ENCODE results near the gene DHFR2.

The DHFR2 gene

GRCh38 chr3:94061297-94061696 lies 1.4 kb downstream of the DHFR2 start:
- Histone ChIP-seq H3K4me2 (ENCODE audit: low read length) (no peak overlapping the region), H3K27ac (ENCODE audit: low read depth, low read length) (no peak overlapping the region), H3K79me2 (ENCODE audit: control insufficient read depth, insufficient read depth, low read length, poor library complexity) (peaks cover 4% of the 10 kb centered on the region), H4K12ac (ENCODE audit: low read depth, low read length) (no peak overlapping the region), H3K4ac (ENCODE audit: low read depth, low read length) (no peak overlapping the region), H3K23ac (ENCODE audit: low read length) (no peak overlapping the region), H3K79me1 (ENCODE audit: low read length) (peaks cover 7% of the 10 kb centered on the region), H2BK5ac (ENCODE audit: low read depth, low read length, poor library complexity) (no peak overlapping the region), H3K9me3 (ENCODE audit: insufficient read depth, low read depth, low read length) (no peaks in the 10 kb centered on the region), H3K14ac (ENCODE audit: low read length) (no peak overlapping the region), H2AK5ac (ENCODE audit: low read length) (no peak overlapping the region), H4K8ac (ENCODE audit: low read depth, low read length) (no peak overlapping the region), H4K91ac (ENCODE audit: low read depth, low read length) (no peak overlapping the region), H2BK120ac (ENCODE audit: insufficient read depth, low read length, poor library complexity) (no peak overlapping the region), H3K27me3 (ENCODE audit: insufficient read depth, low read length) (no peaks in the 10 kb centered on the region), H3K36me3 (ENCODE audit: control insufficient read depth in 1 of 2, insufficient read depth in 2 of 2, low read length in 2 of 2) (peaks cover 2 to 4% of the 10 kb centered on the region in 2 experiments), H3K9ac (ENCODE audit: low read length) (no peak overlapping the region), H3K4me1 (ENCODE audit: control insufficient read depth in 1 of 2, insufficient read depth in 2 of 2, low read length in 2 of 2) (peaks cover 1 to 3% of the 10 kb centered on the region in 2 experiments), H3K18ac (ENCODE audit: low read length) (no peak overlapping the region), H2AFZ (ENCODE audit: insufficient read depth, low read length, poor library complexity) (no peak overlapping the region), H3K4me3 (ENCODE audit: low read depth, low read length) (no peak overlapping the region), H2BK12ac (ENCODE audit: low read length) (no peak overlapping the region)
- WGBS (ENCODE audit: extremely low coverage, insufficient coverage, insufficient read length), result no CpG with 5 or more reads among the region's 13 CpGs
- no peak for DNase-seq

- Histone ChIP-seq H2BK5ac (ENCODE audit: low read depth, low read length, poor library complexity) (no peak overlapping the region), H3K36me3 (ENCODE audit: control insufficient read depth in 1 of 2, insufficient read depth in 2 of 2, low read length in 2 of 2) (peaks cover 0 to 2% of the 10 kb centered on the region in 2 experiments), H3K9me3 (ENCODE audit: insufficient read depth, low read depth, low read length) (no peaks in the 10 kb centered on the region), H2BK120ac (ENCODE audit: insufficient read depth, low read length, poor library complexity) (no peak overlapping the region), H3K23ac (ENCODE audit: low read length) (no peak overlapping the region), H3K14ac (ENCODE audit: low read length) (no peak overlapping the region), H4K91ac (ENCODE audit: low read depth, low read length) (no peak overlapping the region), H2BK12ac (ENCODE audit: low read length) (no peak overlapping the region), H4K12ac (ENCODE audit: low read depth, low read length) (no peak overlapping the region), H3K27me3 (ENCODE audit: insufficient read depth, low read length) (no peaks in the 10 kb centered on the region), H2AFZ (ENCODE audit: insufficient read depth, low read length, poor library complexity) (no peak overlapping the region), H3K4me3 (ENCODE audit: low read depth, low read length) (no peak overlapping the region), H3K4me1 (ENCODE audit: control insufficient read depth in 1 of 2, insufficient read depth in 2 of 2, low read length in 2 of 2) (no peaks in the 10 kb centered on the region), H4K8ac (ENCODE audit: low read depth, low read length) (no peak overlapping the region), H3K79me2 (ENCODE audit: control insufficient read depth, insufficient read depth, low read length, poor library complexity) (no peaks in the 10 kb centered on the region), H3K4ac (ENCODE audit: low read depth, low read length) (no peak overlapping the region), H3K9ac (ENCODE audit: low read length) (no peak overlapping the region), H3K4me2 (ENCODE audit: low read length) (no peak overlapping the region), H3K27ac (ENCODE audit: low read depth, low read length) (no peak overlapping the region), H3K18ac (ENCODE audit: low read length) (no peak overlapping the region), H2AK5ac (ENCODE audit: low read length) (no peak overlapping the region), H3K79me1 (ENCODE audit: low read length) (no peaks in the 10 kb centered on the region)
- no peak for DNase-seq
Measured at GRCh38 chr3:94050546-94050945, 12.2 kb downstream of the DHFR2 start.

GRCh38 chr3:94049267-94049666 lies 13.4 kb downstream of the DHFR2 start:
- no peak overlapping the region for H3K23ac ChIP-seq (ENCODE audit: low read length)
- H3K4me3 ChIP-seq (ENCODE audit: low read depth, low read length), result no peak overlapping the region
- no peaks in the 10 kb centered on the region for H3K79me1 ChIP-seq (ENCODE audit: low read length)
- H2BK12ac ChIP-seq (ENCODE audit: low read length), result no peak overlapping the region
- H3K27ac ChIP-seq (ENCODE audit: low read depth, low read length), result no peak overlapping the region
- no peak overlapping the region for H4K12ac ChIP-seq (ENCODE audit: low read depth, low read length)
- peaks cover 5% of the 10 kb centered on the region for H3K9me3 ChIP-seq (ENCODE audit: insufficient read depth, low read depth, low read length)
- H3K14ac ChIP-seq (ENCODE audit: low read length), result no peak overlapping the region
- no peak for DNase-seq
- H2AFZ ChIP-seq (ENCODE audit: insufficient read depth, low read length, poor library complexity), result no peak overlapping the region
- no CpG with 5 or more reads among the region's 2 CpGs for WGBS (ENCODE audit: extremely low coverage, insufficient coverage, insufficient read length)
- H4K91ac ChIP-seq (ENCODE audit: low read depth, low read length), result no peak overlapping the region
- H3K79me2 ChIP-seq (ENCODE audit: control insufficient read depth, insufficient read depth, low read length, poor library complexity), result no peaks in the 10 kb centered on the region
- H2AK5ac ChIP-seq (ENCODE audit: low read length), result no peak overlapping the region
- H3K9ac ChIP-seq (ENCODE audit: low read length), result no peak overlapping the region
- H3K4me2 ChIP-seq (ENCODE audit: low read length), result no peak overlapping the region
- no peak overlapping the region for H3K4ac ChIP-seq (ENCODE audit: low read depth, low read length)
- H2BK5ac ChIP-seq (ENCODE audit: low read depth, low read length, poor library complexity), result no peak overlapping the region
- H4K8ac ChIP-seq (ENCODE audit: low read depth, low read length), result no peak overlapping the region
- no peak overlapping the region for H3K18ac ChIP-seq (ENCODE audit: low read length)
- peaks cover 8 to 11% of the 10 kb centered on the region in 2 experiments for H3K36me3 ChIP-seq (ENCODE audit: control insufficient read depth in 1 of 2, insufficient read depth in 2 of 2, low read length in 2 of 2)
- no peak overlapping the region for H2BK120ac ChIP-seq (ENCODE audit: insufficient read depth, low read length, poor library complexity)
- H3K27me3 ChIP-seq (ENCODE audit: insufficient read depth, low read length), result no peaks in the 10 kb centered on the region
- no peaks in the 10 kb centered on the region for H3K4me1 ChIP-seq (ENCODE audit: control insufficient read depth in 1 of 2, insufficient read depth in 2 of 2, low read length in 2 of 2)

- Histone ChIP-seq H2BK5ac (ENCODE audit: low read depth, low read length, poor library complexity) (no peak overlapping the region), H3K79me1 (ENCODE audit: low read length) (no peaks in the 10 kb centered on the region), H4K8ac (ENCODE audit: low read depth, low read length) (no peak overlapping the region), H3K23ac (ENCODE audit: low read length) (no peak overlapping the region), H3K36me3 (ENCODE audit: control insufficient read depth in 1 of 2, insufficient read depth in 2 of 2, low read length in 2 of 2) (peaks cover 11 to 18% of the 10 kb centered on the region in 2 experiments), H3K27me3 (ENCODE audit: insufficient read depth, low read length) (no peaks in the 10 kb centered on the region), H3K9ac (ENCODE audit: low read length) (no peak overlapping the region), H3K4me1 (ENCODE audit: control insufficient read depth in 1 of 2, insufficient read depth in 2 of 2, low read length in 2 of 2) (no peaks in the 10 kb centered on the region), H3K4me2 (ENCODE audit: low read length) (no peak overlapping the region), H3K79me2 (ENCODE audit: control insufficient read depth, insufficient read depth, low read length, poor library complexity) (no peaks in the 10 kb centered on the region), H2BK120ac (ENCODE audit: insufficient read depth, low read length, poor library complexity) (no peak overlapping the region), H3K9me3 (ENCODE audit: insufficient read depth, low read depth, low read length) (peaks cover 10% of the 10 kb centered on the region), H3K14ac (ENCODE audit: low read length) (no peak overlapping the region), H3K4ac (ENCODE audit: low read depth, low read length) (no peak overlapping the region), H2AFZ (ENCODE audit: insufficient read depth, low read length, poor library complexity) (no peak overlapping the region), H3K4me3 (ENCODE audit: low read depth, low read length) (no peak overlapping the region), H4K12ac (ENCODE audit: low read depth, low read length) (no peak overlapping the region), H4K91ac (ENCODE audit: low read depth, low read length) (no peak overlapping the region), H2BK12ac (ENCODE audit: low read length) (no peak overlapping the region), H3K18ac (ENCODE audit: low read length) (no peak overlapping the region), H3K27ac (ENCODE audit: low read depth, low read length) (no peak overlapping the region), H2AK5ac (ENCODE audit: low read length) (no peak overlapping the region)
- DNase-seq, result no peak
- no CpG with 5 or more reads among the region's 2 CpGs for WGBS (ENCODE audit: extremely low coverage, insufficient coverage, insufficient read length)
Measured at GRCh38 chr3:94046533-94046932, 16.2 kb downstream of the DHFR2 start.

Data from trophoblast cell (in vitro differentiated cells and primary cell).